Mammary epithelial cell (primary cell): ENCODE data around the gene MAGOH.

Experiments used
- CTCF ChIP-seq, 2 donors: IDR thresholded peaks in 1 of 2; conservative IDR thresholded peaks in 1 of 2; 2 replicates each; pipeline ENCODE4 v1.5.1; 2011 to 2012; ENCODE audit warnings: inconsistent platforms in 2 of 2, low read length in 2 of 2, mild to moderate bottlenecking in 2 of 2, control low read depth in 1 of 2, low read depth in 1 of 2; ENCODE audit not compliant: insufficient read depth in 1 of 2; ENCODE audit errors: extremely low read depth in 1 of 2
- EZH2 ChIP-seq: IDR thresholded peaks from 2 replicates; pipeline ENCODE4 v1.6.1; 2012; ENCODE audit warnings: low read length, inconsistent platforms, borderline replicate concordance

GRCh38 chr1:53284224-53285020 is 46.1 kb upstream of the MAGOH start:
- TF ChIP-seq CTCF (conservative IDR thresholded peaks at IDR 0.05 in 1 of 2, IDR thresholded peaks at IDR 0.05 in 1 of 2; ENCODE audit: extremely low read depth in 1 of 2, insufficient read depth in 1 of 2, low read depth in 1 of 2, low read length in 2 of 2) (no peak), EZH2 (no peak)
